NCI-H128 (cell line): ENCODE measurements around the gene TBXA2R.

Source experiments
- DNase-seq: peaks from one replicate; lab custom pipeline; 2025; ENCODE audit not compliant: unreplicated experiment; lab: John Stamatoyannopoulos, UW

The TBXA2R gene

DNA sequence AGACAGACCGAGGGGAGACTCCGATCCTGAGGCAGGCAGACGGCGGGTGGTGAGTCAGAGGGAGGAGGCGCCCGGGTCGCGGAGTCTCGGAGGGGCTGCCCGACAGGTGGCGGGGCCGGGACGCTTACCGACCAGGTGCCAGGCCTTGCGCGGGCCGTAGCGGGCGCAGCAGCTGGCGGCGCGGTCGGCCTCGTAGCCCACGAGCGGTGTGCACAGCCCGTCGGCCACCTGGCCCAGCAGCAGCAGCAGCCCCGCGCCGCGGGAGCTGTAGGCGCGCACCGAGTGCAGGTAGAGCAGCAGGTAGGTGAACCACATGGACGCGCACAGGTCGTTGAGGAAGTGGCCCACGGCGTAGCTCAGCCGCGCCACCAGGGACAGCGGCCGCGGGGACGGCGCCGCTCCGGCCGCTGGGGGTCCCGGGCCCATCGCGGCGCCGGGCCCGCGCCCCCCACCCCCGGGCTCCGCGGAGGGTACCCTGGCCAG, 49.7 kb downstream of the TBXA2R start:
- peak; percentile 2 for DNase-seq

DNA sequence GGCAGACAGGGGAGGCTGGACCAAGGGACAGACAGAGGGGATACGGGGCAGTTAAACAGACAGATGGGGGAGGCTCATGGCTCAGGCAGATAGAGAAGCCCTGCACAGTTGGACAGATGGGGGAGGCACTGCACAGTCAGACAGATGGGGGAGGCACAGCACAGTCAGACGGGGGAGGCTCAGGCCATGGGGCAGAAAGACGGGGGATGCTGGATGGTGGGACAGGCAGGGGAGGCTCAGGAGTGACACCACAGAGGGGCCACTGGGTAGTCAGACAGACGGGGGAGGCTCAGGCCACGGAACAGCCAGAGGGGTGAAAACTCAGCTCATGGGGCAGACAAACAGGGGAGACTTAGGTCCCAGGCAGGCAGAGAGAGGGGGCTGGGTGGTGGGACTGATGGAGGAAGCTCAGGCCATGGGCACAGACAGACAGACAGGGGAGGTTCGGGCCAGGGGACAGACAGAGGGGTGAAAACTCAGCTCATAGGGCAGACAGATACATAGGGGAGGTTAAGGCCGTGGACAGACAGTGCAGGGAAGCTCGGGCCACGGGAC, 50.2 kb downstream of the TBXA2R start:
- DNase-seq = no peak

DNA sequence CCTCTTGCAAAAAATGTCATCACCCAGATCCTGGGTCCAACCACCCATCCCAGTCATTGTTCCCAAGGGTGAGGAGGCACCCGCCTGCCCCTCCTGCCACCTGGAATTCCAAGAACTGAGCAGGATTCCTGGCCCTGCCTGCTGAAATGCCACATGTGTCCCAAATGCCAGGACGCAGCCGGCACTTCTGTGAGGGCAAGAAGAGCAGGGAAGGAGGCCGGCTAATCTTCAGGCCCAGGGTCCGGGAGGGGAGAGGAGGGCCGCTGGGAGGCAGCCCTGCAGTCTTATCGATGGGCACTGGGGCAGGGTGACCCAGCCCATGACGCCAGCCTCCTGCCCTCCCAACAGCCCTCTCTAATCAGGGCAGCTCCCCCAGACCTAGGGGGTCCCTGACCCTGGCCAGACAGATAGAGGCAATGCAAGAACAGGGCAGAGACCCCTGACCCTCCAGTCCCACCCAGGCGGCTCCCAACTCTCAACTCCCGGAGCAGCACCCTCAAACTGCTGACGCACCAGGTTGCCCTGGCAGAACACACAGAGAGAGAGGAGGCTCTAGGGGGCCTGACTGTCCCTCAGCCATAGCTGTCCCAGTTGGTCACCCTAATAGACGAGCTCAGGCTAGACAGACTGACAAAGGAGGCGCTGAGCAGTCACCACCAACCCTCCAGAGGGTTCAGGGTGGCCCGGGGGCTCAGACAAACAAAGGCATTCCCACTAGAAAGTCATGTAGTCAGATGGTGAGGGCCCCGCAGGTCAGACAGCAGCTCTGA, 50.8 kb downstream of the TBXA2R start:
- DNase-seq = no peak

DNA sequence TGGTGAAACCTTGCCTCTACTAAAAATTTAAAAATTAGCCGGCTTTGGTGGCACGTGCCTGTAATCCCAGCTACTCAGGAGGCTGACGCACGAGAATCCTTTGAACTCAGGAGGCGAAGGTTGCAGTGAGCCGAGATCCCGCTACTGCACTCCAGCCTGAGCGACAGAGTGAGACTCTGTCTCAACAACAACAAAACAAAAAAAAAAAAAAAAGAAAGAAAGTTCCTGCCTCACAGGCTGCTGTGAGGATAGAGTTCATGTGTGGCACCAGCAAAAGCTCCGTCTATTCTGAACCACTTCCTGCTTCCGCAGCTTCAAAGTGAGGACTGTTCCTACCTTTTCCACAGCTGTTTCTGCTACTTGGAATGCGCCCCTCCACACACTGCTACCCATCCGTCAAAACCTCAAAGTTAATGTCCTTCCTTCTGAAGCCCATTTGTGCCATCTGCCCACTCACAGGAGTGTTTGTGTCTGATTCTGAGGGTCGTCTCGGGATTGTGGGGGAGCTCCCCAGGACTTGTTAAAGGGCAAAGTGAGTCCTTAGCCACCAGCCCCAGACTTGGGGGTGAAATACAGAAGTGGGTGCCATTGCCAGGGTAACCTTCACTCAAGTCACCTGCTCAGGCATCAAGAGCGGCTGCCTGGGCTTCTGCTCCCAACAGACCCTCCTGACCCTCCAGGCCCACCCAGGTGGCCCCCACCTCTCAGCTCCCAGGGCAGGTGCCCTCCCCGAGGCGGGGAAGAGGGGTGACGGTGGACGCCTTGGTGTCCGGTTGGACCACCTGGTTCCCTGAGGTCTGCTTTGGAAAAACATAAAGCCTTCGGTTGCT, 52.2 kb downstream of the TBXA2R start:
- no peak for DNase-seq

DNA sequence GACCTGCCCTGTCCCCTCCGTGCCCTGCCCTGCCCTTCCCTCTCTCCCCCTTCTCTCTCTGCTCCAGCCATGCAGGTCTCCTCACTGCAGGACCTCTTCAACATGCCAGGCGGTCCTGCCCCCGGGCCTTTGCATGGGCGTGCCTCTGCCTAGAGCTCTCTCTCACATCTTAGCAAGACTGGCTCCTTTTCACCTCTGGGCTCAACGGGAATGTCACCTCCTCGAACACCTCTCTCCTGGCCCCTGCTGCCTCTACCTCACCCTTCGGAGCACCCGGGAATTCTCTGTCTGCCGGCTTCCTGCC, 54.9 kb downstream of the TBXA2R start:
- no peak for DNase-seq

DNA sequence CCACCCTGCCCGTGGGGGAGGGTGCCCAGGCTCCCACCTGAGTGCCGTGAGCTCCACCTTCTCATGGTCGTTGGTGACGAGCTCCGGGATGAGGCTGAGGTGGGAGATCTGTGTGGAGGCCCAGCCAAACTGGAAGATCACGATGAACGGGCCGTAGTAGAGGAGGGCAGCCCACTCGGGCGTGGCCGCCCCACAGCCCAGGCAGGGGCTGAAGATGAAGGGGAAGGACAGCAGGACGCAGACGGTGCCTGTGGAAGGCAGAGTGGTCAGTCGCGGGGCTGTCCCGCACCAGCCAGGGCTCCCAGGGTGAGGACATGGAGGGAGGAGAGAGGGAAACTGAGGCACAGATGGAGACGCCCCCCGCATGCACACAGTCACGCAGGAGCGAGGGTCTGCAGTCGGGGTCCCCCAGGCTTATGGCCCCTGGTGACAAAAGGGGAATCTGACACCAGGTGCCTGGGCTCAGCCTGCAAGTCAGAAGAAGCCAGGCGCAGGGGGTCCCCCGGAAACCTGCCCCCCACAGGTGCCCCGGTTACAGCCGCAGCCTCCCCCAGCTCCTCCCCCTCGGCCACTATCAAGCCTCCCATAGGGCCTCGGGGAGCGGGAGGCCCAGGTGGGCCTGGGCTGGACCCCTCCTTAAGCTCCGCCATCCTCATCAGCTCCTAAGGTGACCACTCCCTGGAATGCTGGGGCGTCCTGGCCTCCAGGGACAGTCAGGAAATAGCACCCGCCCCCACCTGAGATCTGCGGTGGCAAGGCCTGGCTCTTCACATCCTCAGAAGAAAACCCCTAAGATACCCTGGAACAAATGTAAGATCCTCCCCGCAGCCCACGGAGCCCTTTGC, 55.5 kb downstream of the TBXA2R start:
- DNase-seq = no peak

DNA sequence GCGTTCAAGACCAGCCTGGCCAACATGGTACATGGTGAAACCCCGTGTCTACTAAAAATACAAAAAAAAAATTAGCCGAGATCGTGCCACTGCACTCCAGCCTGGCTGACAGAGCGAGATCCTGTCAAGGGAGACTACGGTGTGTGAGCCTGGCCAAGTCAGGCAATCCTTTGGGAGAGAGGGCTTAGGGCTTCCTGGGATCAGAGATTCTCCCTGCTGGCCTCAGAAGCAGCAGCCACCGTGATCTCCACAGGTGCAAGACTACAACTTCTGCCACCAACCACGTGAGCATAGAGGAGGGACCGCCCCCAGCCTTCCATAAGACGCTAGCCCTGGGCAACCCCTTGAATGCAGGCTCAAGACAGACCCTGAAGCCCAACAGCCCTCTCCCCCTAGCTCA, 56.9 kb downstream of the TBXA2R start:
- no peak for DNase-seq

DNA sequence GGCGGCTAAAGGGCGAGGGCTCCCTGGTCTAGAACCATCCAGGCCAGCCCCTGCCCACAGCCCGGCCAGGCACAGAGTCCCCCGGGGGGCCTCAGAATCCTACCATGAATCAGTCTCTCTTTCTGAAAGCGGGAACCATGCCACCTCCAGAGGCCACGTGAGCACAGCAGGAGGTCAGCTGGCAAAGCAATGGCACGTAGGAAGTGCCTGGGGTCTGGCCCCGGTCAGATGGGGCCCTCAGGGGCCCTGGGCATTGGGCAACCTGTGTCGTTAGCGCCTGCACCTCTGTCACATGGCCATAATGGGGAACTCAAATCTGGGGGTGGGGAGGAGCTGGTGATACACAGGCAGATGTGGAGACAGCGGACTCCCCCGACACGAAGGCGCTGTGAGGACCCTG, 58.1 kb downstream of the TBXA2R start:
- DNase-seq = no peak

DNA sequence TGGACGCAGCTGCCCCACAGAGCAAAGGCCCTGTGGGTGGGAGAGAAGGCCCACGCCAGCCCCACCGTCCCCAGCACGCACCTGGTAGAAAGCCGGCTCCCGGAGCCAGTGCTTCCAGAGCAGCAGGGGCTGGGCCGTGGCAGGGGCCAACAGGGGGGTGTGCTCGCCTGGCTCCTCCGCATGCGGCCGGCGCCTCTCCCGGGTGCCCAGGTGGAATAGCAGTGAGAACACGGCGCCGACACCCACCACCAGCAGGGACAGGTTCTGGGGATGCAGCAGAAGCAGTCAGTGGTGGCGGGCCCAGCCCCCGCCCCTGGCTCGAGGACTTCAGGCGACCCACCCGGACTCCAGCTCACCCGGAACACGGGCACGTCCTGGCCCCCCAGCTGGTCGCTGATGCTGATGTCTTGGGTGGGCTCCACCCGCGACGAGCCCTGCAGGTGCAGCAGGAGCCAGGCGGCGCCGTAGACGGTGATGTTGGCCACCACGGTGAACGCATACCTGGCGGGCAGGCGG, 58.9 kb downstream of the TBXA2R start:
- DNase-seq = no peak

DNA sequence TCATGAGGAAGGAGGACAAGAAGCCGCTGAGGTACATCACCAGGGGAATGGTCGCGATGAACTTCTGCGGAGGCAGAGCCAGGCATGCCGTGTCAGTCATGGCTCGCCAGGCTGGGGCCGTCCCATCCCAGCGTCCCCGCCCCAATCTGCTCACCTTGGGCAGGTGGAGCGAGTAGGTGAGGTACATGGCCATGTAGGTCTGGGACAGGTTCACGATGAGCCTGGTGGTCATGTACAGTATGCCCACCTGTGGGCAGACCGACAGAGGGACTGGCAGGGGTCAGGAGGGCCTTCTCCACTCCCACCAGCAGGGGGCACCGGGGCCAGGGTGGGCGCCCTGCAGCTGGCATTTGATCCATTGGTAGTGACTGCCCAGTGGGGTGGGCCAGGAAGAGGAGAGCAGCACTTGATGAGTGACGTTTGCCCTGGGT, 59.4 kb downstream of the TBXA2R start:
- no peak for DNase-seq

DNA sequence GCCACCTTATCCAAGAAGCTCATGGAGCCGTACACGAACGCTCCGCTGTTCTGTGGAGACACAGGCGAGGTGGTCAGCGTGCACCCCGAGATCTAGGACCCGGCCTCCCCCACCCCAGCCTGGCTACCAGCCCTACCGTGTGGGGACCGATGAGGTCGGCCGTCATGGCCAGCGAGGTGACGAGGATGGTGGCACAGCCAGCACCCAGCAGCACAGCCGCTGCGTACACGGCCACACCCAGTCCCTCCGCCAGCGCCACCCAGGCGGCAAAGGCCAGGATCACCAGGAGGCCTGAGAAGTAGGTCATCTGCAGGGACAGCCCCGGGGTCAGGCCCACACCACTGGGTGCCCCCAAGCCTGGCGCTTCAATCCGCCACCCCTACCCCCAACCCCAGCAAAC, 60.6 kb downstream of the TBXA2R start:
- DNase-seq = no peak

DNA sequence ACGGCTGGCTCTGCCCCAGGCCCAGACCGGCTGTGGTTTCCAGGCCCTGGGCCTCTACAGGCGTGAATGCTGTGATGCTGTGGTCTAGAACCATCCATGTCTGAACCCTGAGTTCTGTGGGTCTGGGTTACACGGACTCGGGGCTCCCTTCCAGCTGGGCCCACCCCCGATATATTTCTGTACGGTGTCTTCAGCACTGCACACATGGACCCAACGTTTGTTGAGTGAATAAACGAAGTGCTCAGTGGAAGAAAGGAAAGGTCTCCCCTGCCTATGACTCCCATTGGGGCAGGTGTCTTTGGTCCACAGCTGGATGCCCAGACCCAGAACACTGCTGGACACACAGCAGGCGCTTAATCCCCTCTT, 61.0 kb downstream of the TBXA2R start:
- no peak for DNase-seq

DNA sequence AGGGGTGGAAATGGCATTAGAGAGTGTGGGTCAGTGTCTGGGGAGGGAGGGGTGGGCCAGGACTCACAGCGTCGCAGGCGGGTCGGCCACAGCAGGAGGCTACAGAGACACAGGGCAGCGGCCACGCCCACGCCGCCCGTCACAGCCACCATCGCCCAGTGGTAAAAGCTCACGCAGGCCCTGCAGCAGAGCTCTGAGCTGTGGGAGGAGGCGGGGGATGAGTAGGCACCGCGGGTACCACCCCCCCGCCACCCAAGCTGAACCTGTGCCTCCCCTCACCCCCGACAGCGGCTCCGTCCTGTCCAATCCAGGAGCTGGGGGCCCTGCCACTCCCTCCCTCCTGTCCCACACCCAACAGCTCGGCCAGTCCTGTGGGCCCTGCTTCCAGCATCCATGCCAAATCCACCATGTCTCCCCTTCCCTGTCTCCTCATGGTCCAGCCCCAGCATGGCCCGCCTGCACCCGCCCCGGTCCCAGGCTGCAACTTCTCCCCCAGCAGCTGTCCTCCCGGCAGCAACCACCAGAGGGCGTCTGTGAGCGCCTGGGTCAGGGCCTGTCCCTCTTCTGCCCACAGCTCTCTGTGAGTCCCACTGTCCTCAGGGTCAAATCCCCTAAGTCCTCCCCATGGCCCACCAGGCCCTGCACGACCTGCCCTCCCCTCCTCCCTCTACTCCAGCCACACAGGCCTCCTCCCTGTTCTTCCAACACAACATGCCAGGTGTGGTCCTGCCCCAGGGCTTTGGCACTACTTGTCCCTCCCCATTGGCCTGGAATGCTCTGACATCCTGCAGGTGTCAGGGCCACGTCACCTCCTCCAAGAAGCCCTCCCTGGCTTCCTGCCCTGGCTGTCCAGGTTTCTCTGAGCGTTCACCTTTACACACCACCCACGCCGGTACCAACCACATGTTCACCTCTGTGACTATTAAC, 61.7 kb downstream of the TBXA2R start:
- DNase-seq = peak; percentile 3
